Measurements from ENCODE around the gene USP15.

The USP15 gene

DNA sequence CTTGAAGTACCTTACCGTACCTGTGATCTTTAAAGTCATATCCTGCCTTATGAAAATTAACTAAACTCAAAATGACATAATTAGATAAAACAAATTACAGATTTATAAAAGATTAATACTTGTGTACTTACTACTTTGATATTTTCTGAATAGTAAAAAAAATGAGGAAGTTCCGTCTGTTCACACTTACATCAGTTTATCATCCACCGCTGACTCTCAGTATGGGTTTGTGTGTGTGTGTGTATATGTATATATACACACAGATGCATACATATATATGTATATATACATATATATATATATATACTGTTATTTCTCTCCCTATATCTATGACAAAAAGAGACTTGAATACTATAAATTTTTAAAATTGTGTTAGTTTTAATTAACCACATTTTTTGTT, 141.4 kb downstream of the USP15 start:
- no peak overlapping the region for H3K9ac ChIP-seq (ENCODE audit: low read length)
- no peak overlapping the region for H3K4me3 ChIP-seq (ENCODE audit: insufficient read depth, low read length, poor library complexity, severe bottlenecking)
- H4K20me1 ChIP-seq (ENCODE audit: low read depth, low read length) = no peaks in the 10 kb centered on the region
- no peak overlapping the region for H3K27ac ChIP-seq (ENCODE audit: low read depth, low read length)
- H3K36me3 ChIP-seq (ENCODE audit: low read length) = peaks cover 55% of the 10 kb centered on the region
- H3F3A ChIP-seq (ENCODE audit: insufficient read depth) = no peaks in the 10 kb centered on the region
- H3K4me2 ChIP-seq (ENCODE audit: low read depth, low read length, poor library complexity, severe bottlenecking) = no peak overlapping the region
- no peaks in the 10 kb centered on the region for H3K9me3 ChIP-seq (ENCODE audit: insufficient read depth, low read length)
- H3K9me2 ChIP-seq (replicated peaks; ENCODE audit: insufficient read depth, low read length) = no peaks in the 10 kb centered on the region
- no peaks in the 10 kb centered on the region for H3K79me2 ChIP-seq (ENCODE audit: insufficient read depth, low read length)
- H3K27me3 ChIP-seq (ENCODE audit: low read length) = no peaks in the 10 kb centered on the region
- TF ChIP-seq EZH2phosphoT487 (conservative IDR thresholded peaks at IDR 0.05; ENCODE audit: low read length) = no peak
- TF ChIP-seq, protein P1, sequence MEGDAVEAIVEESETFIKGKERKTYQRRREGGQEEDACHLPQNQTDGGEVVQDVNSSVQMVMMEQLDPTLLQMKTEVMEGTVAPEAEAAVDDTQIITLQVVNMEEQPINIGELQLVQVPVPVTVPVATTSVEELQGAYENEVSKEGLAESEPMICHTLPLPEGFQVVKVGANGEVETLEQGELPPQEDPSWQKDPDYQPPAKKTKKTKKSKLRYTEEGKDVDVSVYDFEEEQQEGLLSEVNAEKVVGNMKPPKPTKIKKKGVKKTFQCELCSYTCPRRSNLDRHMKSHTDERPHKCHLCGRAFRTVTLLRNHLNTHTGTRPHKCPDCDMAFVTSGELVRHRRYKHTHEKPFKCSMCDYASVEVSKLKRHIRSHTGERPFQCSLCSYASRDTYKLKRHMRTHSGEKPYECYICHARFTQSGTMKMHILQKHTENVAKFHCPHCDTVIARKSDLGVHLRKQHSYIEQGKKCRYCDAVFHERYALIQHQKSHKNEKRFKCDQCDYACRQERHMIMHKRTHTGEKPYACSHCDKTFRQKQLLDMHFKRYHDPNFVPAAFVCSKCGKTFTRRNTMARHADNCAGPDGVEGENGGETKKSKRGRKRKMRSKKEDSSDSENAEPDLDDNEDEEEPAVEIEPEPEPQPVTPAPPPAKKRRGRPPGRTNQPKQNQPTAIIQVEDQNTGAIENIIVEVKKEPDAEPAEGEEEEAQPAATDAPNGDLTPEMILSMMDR (IDR thresholded peaks at IDR 0.05; ENCODE audit: insufficient read depth, low read length, poor library complexity, severe bottlenecking) = no peak
- no peak overlapping the region for H2AFZ ChIP-seq (ENCODE audit: low read depth, low read length, severe bottlenecking)

DNA sequence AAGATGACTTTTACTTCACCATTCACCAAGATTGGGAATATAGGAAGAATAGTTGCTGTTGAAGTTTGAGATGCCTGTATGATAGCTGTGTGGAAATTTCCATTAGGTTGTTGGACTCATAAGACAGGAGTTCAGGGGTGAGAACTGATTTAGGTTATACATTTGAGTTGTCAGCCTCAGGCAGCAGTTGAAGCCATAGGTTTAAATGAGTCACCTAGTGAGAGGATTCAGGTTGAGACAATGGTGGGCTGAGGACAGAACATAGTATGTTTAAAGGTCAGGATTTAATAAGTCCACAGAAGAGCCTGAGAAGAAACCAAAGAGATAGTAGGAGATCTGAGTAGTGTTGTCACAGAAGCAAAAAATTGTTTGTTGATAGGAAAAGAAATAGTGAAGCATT, 142.8 kb downstream of the USP15 start:
- H3K79me2 ChIP-seq (ENCODE audit: insufficient read depth, low read length) = no peaks in the 10 kb centered on the region
- no peak overlapping the region for H3K9ac ChIP-seq (ENCODE audit: low read length)
- TF ChIP-seq, protein P1 (IDR thresholded peaks at IDR 0.05; ENCODE audit: insufficient read depth, low read length, poor library complexity, severe bottlenecking) = no peak
- TF ChIP-seq EZH2phosphoT487 (conservative IDR thresholded peaks at IDR 0.05; ENCODE audit: low read length) = no peak
- no peak overlapping the region for H2AFZ ChIP-seq (ENCODE audit: low read depth, low read length, severe bottlenecking)
- H3K9me2 ChIP-seq (replicated peaks; ENCODE audit: insufficient read depth, low read length) = no peaks in the 10 kb centered on the region
- H3F3A ChIP-seq (ENCODE audit: insufficient read depth) = no peaks in the 10 kb centered on the region
- no peak overlapping the region for H3K4me3 ChIP-seq (ENCODE audit: insufficient read depth, low read length, poor library complexity, severe bottlenecking)
- peaks cover 49% of the 10 kb centered on the region for H3K36me3 ChIP-seq (ENCODE audit: low read length)
- no peak overlapping the region for H3K4me2 ChIP-seq (ENCODE audit: low read depth, low read length, poor library complexity, severe bottlenecking)
- no peak overlapping the region for H3K27ac ChIP-seq (ENCODE audit: low read depth, low read length)
- H3K9me3 ChIP-seq (ENCODE audit: insufficient read depth, low read length) = no peaks in the 10 kb centered on the region
- H3K27me3 ChIP-seq (ENCODE audit: low read length) = no peaks in the 10 kb centered on the region
- no peaks in the 10 kb centered on the region for H4K20me1 ChIP-seq (ENCODE audit: low read depth, low read length)

DNA sequence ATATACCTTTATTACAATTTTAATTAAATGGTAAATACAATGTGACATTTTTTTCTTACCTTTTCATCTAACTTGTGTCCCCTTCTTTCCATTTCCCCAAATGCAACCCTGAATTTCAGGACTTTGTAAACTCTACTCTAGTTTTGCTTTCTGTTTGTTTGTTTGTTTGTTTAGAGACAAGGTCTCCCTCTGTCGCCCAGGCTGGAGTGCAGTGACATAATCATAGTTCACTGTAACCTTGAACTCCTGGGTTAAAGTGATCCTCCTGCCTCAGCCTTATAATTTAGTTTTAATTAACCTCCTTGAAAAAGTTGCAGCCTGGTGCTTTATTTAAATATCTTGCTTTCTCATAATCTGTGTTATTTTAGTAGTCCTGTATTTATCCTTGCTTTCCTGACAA, 147.4 kb downstream of the USP15 start:
- Histone ChIP-seq H3K4me2 (ENCODE audit: low read depth, low read length, poor library complexity, severe bottlenecking) (no peak overlapping the region), H3K9me3 (ENCODE audit: insufficient read depth, low read length) (no peaks in the 10 kb centered on the region), H3K79me2 (ENCODE audit: insufficient read depth, low read length) (no peaks in the 10 kb centered on the region), H3K9me2 (replicated peaks; ENCODE audit: insufficient read depth, low read length) (no peaks in the 10 kb centered on the region), H4K20me1 (ENCODE audit: low read depth, low read length) (no peaks in the 10 kb centered on the region), H3K4me3 (ENCODE audit: insufficient read depth, low read length, poor library complexity, severe bottlenecking) (no peak overlapping the region), H3K9ac (ENCODE audit: low read length) (no peak overlapping the region), H3K27ac (ENCODE audit: low read depth, low read length) (no peak overlapping the region), H3K36me3 (ENCODE audit: low read length) (peaks cover 25% of the 10 kb centered on the region; the same call in 1 of the 2 replicates), H3K27me3 (ENCODE audit: low read length) (no peaks in the 10 kb centered on the region), H3F3A (ENCODE audit: insufficient read depth) (no peaks in the 10 kb centered on the region), H2AFZ (ENCODE audit: low read depth, low read length, severe bottlenecking) (no peak overlapping the region)
- TF ChIP-seq EZH2phosphoT487 (conservative IDR thresholded peaks at IDR 0.05; ENCODE audit: low read length) = no peak
- TF ChIP-seq, protein P1 (IDR thresholded peaks at IDR 0.05; ENCODE audit: insufficient read depth, low read length, poor library complexity, severe bottlenecking) = no peak
